Left cardiac atrium (tissue), 4 donors: ENCODE measurements around the gene CCL3. TPM values are rescaled to one million over a fixed set of nuclear protein-coding genes. Genes with fewer than 3 reads are reported as not detected.

Experiments used
- ATAC-seq, 2 donors: fragments of 200-7000 bp; cut with Tn5 transposase; one replicate each; pipeline ENCODE4 v1.9.1; 2020; ENCODE audit warnings: mild to moderate bottlenecking in 2 of 2, moderate library complexity in 2 of 2
- DNase-seq: peaks from one replicate; pipeline ENCODE4 v3.0.0-alpha.2; 2020
- intact Hi-C, 2 donors: fragments of 100-400 bp; cut with DNase I; formaldehyde crosslinking; loops; one replicate each; pipeline versions ENCODE4 v1.14.1 to v1.15.1; 2022 to 2023
- total RNA-seq, 2 donors: library from RNA; stranded (reverse); fragmentation: NEBNext Ultra II Directional; extraction: Animal tissue kit (Norgen Biotek cat#: 25700); gene quantifications; one replicate each; pipeline ENCODE4 v1.2.1, GENCODE V29; 2021
- donor health status: DM: no; HTN: yes; CAD: no.
- donor health status: DM: no; HTN: yes; CAD: no; lungs with severe emphysema.
- donor health status: DM: yes; HTN: yes; CAD: no.
- donor health status: Dilated cardiomyopathy.

The CCL3 gene
- total RNA-seq, 2 donors from 2014 or later = 0.82 to 1.1 TPM

DNA sequence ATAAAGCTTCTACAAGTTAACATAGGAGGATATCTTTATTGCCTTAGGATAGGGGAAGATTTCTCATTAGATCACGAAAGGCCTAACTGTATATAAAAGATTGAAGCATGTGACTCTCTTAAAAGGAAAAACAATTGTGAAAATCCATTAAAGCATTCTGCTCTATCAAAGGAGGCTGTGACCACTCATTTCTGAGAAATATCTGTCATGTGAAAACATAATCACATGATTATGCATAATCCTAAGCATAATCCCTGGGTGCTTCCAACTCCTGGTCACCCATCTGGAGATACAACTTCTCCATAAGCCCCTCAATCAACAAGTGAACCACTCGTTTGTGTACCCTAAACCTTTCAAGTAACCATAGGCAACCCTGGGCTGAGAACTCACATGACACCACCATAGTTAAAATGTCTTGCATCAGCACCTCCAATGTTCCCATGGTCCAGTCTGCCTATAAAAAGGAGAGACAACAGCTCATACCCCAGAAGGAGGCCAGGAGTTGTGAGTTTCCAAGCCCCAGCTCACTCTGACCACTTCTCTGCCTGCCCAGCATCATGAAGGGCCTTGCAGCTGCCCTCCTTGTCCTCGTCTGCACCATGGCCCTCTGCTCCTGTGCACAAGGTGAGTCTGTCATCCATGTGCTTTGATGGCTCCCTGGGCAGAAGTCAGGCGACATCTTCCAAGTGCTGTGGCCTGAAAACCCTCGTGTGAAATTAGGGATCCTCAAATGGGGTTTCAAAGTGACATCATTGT, 26.0 kb downstream of the CCL3 start, which contains the start of gene CCL18:
CCL18 (plus strand) TSS at position 487 of the 756 bp plus-strand sequence; CDS start at position 558, 71 bp downstream.
- ATAC-seq (no peak), DNase-seq (no peak)
- intact Hi-C loops = no loop called here

DNA sequence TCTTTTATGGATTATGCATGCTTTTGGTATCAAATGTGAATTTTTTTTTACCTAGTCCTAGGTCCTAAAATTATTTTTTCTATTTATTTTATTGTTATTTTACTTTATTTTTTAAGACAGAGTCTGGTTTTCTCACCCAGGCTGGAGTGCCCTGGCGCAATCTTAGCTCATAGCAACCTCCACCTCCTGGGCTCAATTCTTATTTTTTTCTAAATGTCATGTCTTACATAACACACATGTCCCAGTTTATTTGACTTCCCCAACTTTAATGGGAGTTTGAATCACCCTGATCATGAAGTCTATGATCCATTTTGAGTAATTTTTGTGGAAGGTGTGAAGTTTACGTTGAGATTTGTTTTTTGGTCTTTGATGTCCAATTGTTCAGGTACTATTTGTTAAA, 29.1 kb downstream of the CCL3 start:
- DNase-seq = no peak
- ATAC-seq = no peak
- intact Hi-C loops = no loop called here

- no peak for ATAC-seq
- intact Hi-C loops = no loop called here
- DNase-seq = no peak
These were observed 30.5 kb downstream of the CCL3 start for GRCh38 chr17:36059406-36059805.

DNA sequence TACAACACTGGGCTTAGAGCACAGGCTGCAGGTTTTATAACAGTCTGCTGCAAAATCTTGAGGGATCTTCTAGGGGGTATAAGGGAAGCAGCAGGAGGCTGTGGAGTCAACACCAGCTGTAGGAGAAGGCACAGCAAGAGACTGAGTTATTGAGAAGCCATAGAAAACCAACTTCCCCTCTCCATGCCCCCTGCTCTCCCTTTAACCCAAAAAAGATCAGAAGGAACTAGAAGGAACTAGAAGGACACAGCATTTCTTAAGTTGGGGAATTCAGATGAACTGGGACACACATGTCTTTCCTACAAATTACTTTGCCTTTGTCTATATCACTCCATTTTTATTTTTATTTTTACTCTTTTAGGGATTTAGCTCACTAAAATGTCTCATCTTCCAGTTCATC, 32.0 kb downstream of the CCL3 start:
- intact Hi-C loops = no loop called here
- DNase-seq = no peak
- ATAC-seq = no peak

GRCh38 chr17:36055921-36056520, 33.9 kb downstream of the CCL3 start:
- intact Hi-C loops = no loop called here
- ATAC-seq (no peak), DNase-seq (no peak)

DNA sequence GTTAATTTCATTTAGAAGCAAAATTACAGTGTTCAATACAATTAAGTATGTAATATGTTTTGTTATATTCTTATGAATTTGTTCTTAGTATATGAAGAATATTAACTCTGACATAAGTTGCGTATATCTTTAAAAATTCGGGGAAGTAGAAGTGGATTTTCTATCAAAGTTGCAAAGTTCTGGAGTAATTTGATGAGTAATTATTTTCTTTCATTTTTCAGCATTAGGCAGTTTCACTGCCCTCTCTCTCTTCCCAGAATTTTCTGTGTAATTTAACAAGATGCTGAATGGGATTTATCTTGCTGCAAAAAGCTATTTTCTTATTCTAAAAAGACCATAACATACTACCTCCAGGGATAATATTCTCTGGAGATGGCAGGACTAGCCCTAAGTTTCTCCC, 34.8 kb downstream of the CCL3 start:
- intact Hi-C loops = no loop called here
- ATAC-seq = no peak
- DNase-seq = no peak

DNA sequence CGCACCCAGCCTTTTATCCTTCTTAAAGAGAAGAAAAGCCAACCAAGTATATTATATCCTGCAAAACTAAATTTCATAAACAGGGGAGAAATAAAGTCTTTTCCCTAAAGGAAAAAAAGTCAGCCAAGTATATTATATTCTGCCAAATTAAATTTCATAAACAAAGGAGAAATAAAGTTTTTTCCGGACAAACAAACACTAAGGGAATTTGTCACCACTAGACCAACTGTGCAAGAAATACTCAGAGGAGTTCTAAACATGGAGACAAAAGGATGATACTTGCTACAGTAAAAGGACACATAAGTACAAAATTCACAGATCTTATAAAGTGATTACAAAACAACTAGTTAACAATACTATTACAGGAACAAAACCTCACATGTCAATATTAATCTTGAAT, 40.3 kb downstream of the CCL3 start:
- ATAC-seq (no peak), DNase-seq (no peak)
- intact Hi-C loops = no loop called here

DNA sequence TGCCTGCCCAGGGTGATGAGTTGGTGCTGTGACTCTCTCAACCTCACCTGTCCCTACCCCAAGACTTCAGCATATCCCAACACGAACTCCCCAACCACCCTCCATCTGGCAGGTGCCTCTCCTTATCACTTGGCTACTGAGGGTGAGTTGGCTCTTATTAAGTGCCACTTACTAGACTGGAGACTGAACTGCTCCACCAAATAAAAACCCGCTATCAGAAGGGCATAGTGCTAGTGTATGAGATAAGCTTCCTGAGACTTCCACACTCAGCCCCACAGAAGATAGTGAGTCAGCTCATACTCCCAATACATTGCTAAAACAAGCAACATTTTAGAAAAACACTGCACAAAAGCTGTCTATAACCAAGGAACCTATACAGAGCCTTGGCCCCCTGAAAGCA, 41.9 kb downstream of the CCL3 start:
- intact Hi-C loops = no loop called here
- DNase-seq = no peak
- no peak for ATAC-seq

Other genes starting within 250 kb of the CCL3 start
- not detected for gene HEATR9, start 221.3 kb downstream of the CCL3 start, total RNA-seq
- 1 to 10 TPM; 1.7 to 8.6 TPM for gene CCL5, start 209.8 kb downstream of the CCL3 start, total RNA-seq
- not detected for gene RDM1, start 159.4 kb downstream of the CCL3 start, total RNA-seq
- gene LYZL6, start 146.4 kb downstream of the CCL3 start, total RNA-seq = not detected
- gene CCL16, start 108.6 kb downstream of the CCL3 start, total RNA-seq = under 1 TPM in 1 of 2 donors, not detected in 1; 0.27 TPM
- gene CCL14, start 103.4 kb downstream of the CCL3 start, total RNA-seq = 10 to 100 TPM in 1 of 2 donors, 1 to 10 TPM in 1; 7.2 to 47.7 TPM
- not detected for gene CCL15, start 88.6 kb downstream of the CCL3 start, total RNA-seq
- gene CCL23, start 72.2 kb downstream of the CCL3 start, total RNA-seq = 1 to 10 TPM in 1 of 2 donors, not detected in 1; 1.8 TPM
- gene CCL18, start 25.9 kb downstream of the CCL3 start, total RNA-seq = 10 to 100 TPM; 10.2 to 16.0 TPM
- gene CCL4, start 13.7 kb upstream of the CCL3 start, total RNA-seq = 1 to 10 TPM in 1 of 2 donors, under 1 TPM in 1; 0.86 to 2.3 TPM
- gene TBC1D3B, start 86.5 kb upstream of the CCL3 start, total RNA-seq = 1 to 10 TPM; 2.2 to 3.9 TPM
- not detected for gene CCL3L1, start 106.6 kb upstream of the CCL3 start, total RNA-seq
- under 1 TPM in 1 of 2 donors, not detected in 1; 0.56 TPM for gene CCL4L2, start 120.9 kb upstream of the CCL3 start, total RNA-seq
- under 1 TPM in 1 of 2 donors, not detected in 1; 0.18 TPM for gene TBC1D3I, start 174.4 kb upstream of the CCL3 start, total RNA-seq
- not detected for gene TBC1D3G, start 233.7 kb upstream of the CCL3 start, total RNA-seq